CD14-positive monocyte (primary cell): ENCODE measurements around the gene PHC3. TPM values are rescaled to one million over a fixed set of nuclear protein-coding genes. Genes with fewer than 3 reads are reported as not detected.

Experiments used
- DNase-seq, 3 donors: peaks; one replicate each; pipeline ENCODE4 v3.0.0-alpha.2; 2011 to 2022
- H2AFZ ChIP-seq: 2 replicates; pipeline ENCODE4 v1.6.0; 2012; ENCODE audit warnings: mild to moderate bottlenecking, low read depth, low read length, inconsistent platforms; ENCODE audit not compliant: insufficient read depth, poor library complexity, severe bottlenecking
- H3K27ac ChIP-seq, 2 donors: 1 replicate in 1 of 2; 2 replicates in 1 of 2; pipeline ENCODE4 v1.5.1; 2012 to 2013; ENCODE audit warnings: low read length in 2 of 2, control low read depth in 1 of 2, inconsistent platforms in 1 of 2, low read depth in 1 of 2, mild to moderate bottlenecking in 1 of 2
- H3K27me3 ChIP-seq, 2 donors: one replicate each; pipeline versions ENCODE4 v1.6.0 to v1.6.1; 2011 to 2013; ENCODE audit warnings: low read length in 2 of 2; ENCODE audit not compliant: control insufficient read depth in 2 of 2, insufficient read depth in 2 of 2
- H3K36me3 ChIP-seq, 2 donors: replicated peaks in 1 of 2; 1 replicate in 1 of 2; 2 replicates in 1 of 2; pipeline versions ENCODE4 v1.5.1 to v1.6.1; 2012 to 2013; ENCODE audit warnings: low read length in 2 of 2, control low read depth in 1 of 2, inconsistent platforms in 1 of 2, mild to moderate bottlenecking in 1 of 2; ENCODE audit not compliant: insufficient read depth in 2 of 2, control insufficient read depth in 1 of 2
- H3K4me1 ChIP-seq, 2 donors: 1 replicate in 1 of 2; 2 replicates in 1 of 2; pipeline versions ENCODE4 v1.5.1 to v1.6.1; 2012 to 2013; ENCODE audit warnings: low read length in 2 of 2, control low read depth in 1 of 2, inconsistent platforms in 1 of 2, mild to moderate bottlenecking in 1 of 2, moderate library complexity in 1 of 2; ENCODE audit not compliant: insufficient read depth in 2 of 2, control insufficient read depth in 1 of 2
- H3K4me2 ChIP-seq: replicated peaks from 2 replicates; pipeline ENCODE3; 2012; ENCODE audit warnings: low read length, moderate library complexity, mild to moderate bottlenecking; ENCODE audit not compliant: poor library complexity, severe bottlenecking; ENCODE audit errors: extremely low read depth
- H3K4me3 ChIP-seq, 3 experiments: fragments of 200-600 bp in 1 of 3; sonication (generic) in 1 of 3; replicated peaks in 1 of 3; 1 replicate in 2 of 3; 2 replicates in 1 of 3; pipeline ENCODE4 v1.5.1; 2011 to 2013; ENCODE audit warnings: low read length in 3 of 3, mild to moderate bottlenecking in 3 of 3, control low read depth in 2 of 3, low read depth in 2 of 3, inconsistent platforms in 1 of 3, moderate library complexity in 1 of 3
- H3K79me2 ChIP-seq: 2 replicates; pipeline ENCODE4 v1.6.0; 2012; ENCODE audit warnings: mild to moderate bottlenecking, control low read depth, inconsistent platforms, low read length, moderate library complexity; ENCODE audit not compliant: insufficient read depth
- H3K9ac ChIP-seq: 2 replicates; pipeline ENCODE4 v1.6.0; 2017; ENCODE audit warnings: low read length, mild to moderate bottlenecking; ENCODE audit not compliant: insufficient read depth, poor library complexity, severe bottlenecking
- H3K9me3 ChIP-seq, 2 donors: replicated peaks in 1 of 2; 1 replicate in 1 of 2; 2 replicates in 1 of 2; pipeline versions ENCODE4 v1.5.1 to v1.6.1; 2012 to 2013; ENCODE audit warnings: low read length in 2 of 2, control low read depth in 1 of 2; ENCODE audit not compliant: control insufficient read depth in 1 of 2, insufficient read depth in 1 of 2
- H4K20me1 ChIP-seq: 2 replicates; pipeline ENCODE4 v1.6.0; 2012; ENCODE audit warnings: mild to moderate bottlenecking, low read length, control low read depth, moderate library complexity; ENCODE audit not compliant: insufficient read depth
- H3K27ac Mint-ChIP-seq, 7 donors: one replicate each; pipeline ENCODE4 v1.8.0; 2020; ENCODE audit warnings: mild to moderate bottlenecking in 7 of 7, mixed read lengths in 7 of 7, moderate library complexity in 6 of 7, inconsistent platforms in 2 of 7
- H3K27me3 Mint-ChIP-seq, 3 donors: one replicate each; pipeline ENCODE4 v1.8.0; 2021 to 2022; ENCODE audit warnings: low read depth in 3 of 3, mild to moderate bottlenecking in 3 of 3, mixed read lengths in 3 of 3, moderate library complexity in 3 of 3, inconsistent platforms in 1 of 3
- H3K36me3 Mint-ChIP-seq, 2 donors: one replicate each; pipeline ENCODE4 v1.8.0; 2020; ENCODE audit warnings: mixed read lengths in 2 of 2, inconsistent platforms in 1 of 2, mild to moderate bottlenecking in 1 of 2
- H3K4me1 Mint-ChIP-seq: one replicate; pipeline ENCODE4 v1.8.0; 2020; ENCODE audit warnings: mild to moderate bottlenecking, mixed read lengths
- H3K4me3 Mint-ChIP-seq, 2 donors: one replicate each; pipeline ENCODE4 v1.8.0; 2020; ENCODE audit warnings: mild to moderate bottlenecking in 2 of 2, mixed read lengths in 2 of 2, moderate library complexity in 1 of 2
- H3K9me3 Mint-ChIP-seq, 7 donors: one replicate each; pipeline ENCODE4 v1.8.0; 2020 to 2022; ENCODE audit warnings: mixed read lengths in 7 of 7, mild to moderate bottlenecking in 6 of 7, moderate library complexity in 6 of 7, inconsistent platforms in 2 of 7
- CTCF ChIP-seq: fragments of 200-600 bp; IDR thresholded peaks from one replicate; pipeline ENCODE4 v1.8.0; 2022; ENCODE audit warnings: antibody characterized with exemption, mild to moderate bottlenecking
- WGBS: methylation state at CpG from one replicate; pipeline ENCODE4 v1.1.5; 2013; ENCODE audit warnings: missing lambda C conversion rate; ENCODE audit not compliant: insufficient coverage; 5-methylcytosine and 5-hydroxymethylcytosine counted together
- intact Hi-C, 2 donors: fragments of 100-400 bp; cut with micrococcal nuclease; formaldehyde crosslinking; loops; one replicate each; pipeline versions ENCODE4 v1.15.0 to v1.15.1; 2023
- polyA plus RNA-seq, 3 donors: library from polyadenylated mRNA; depleted of rRNA in 1 of 3; unstranded in 2 of 3; stranded (reverse) in 1 of 3; fragments of 300-500 nt in 2 of 3; fragments of >200 nt in 1 of 3; fragmentation: Illumina TruSeq in 2 of 3; gene quantifications; 1 replicate in 2 of 3; 2 replicates in 1 of 3; pipeline ENCODE4 v1.2.3, GENCODE V29; 2012 to 2021

Gene PHC3
- polyA plus RNA-seq, 3 donors: 7.5 to 26.1 (median 12.6) TPM

GRCh38 chr3:170079536-170080165 is 101.9 kb downstream of the PHC3 start:
- no peak overlapping the region for H2AFZ ChIP-seq
- H3K4me1 ChIP-seq: no peaks in the 10 kb centered on the region
- peaks cover 4% of the 10 kb centered on the region for H3K79me2 ChIP-seq
- H3K4me3 ChIP-seq: no peak overlapping the region
- H3K4me2 ChIP-seq: no peak overlapping the region
- H4K20me1 ChIP-seq: no peaks in the 10 kb centered on the region
- H3K27ac ChIP-seq: no peak overlapping the region
- no peak for DNase-seq
- peaks cover 0 to 2% (median 0%) of the 10 kb centered on the region in 7 donors for H3K9me3 Mint-ChIP-seq
- no peak overlapping the region for H3K9ac ChIP-seq
- no peaks in the 10 kb centered on the region for H3K4me1 Mint-ChIP-seq
- H3K27me3 Mint-ChIP-seq: peaks cover 0 to 2% (median 0%) of the 10 kb centered on the region in 3 donors
- H3K27me3 ChIP-seq: no peaks in the 10 kb centered on the region
- no peak overlapping the region for H3K4me3 Mint-ChIP-seq
- intact Hi-C loops: no loop called here
- H3K36me3 Mint-ChIP-seq: peaks cover 39 to 64% of the 10 kb centered on the region in 2 donors
- H3K9me3 ChIP-seq: no peaks in the 10 kb centered on the region
- no peak for TF ChIP-seq CTCF
- H3K36me3 ChIP-seq: peaks cover 15 to 53% of the 10 kb centered on the region in 2 donors
- WGBS: 100% methylated on average over 2 of the region's 2 CpGs
- H3K27ac Mint-ChIP-seq: no peak overlapping the region

- intact Hi-C loops: no loop called here
- no peaks in the 10 kb centered on the region for H3K4me1 Mint-ChIP-seq
- no peaks in the 10 kb centered on the region for H3K4me1 ChIP-seq
- H2AFZ ChIP-seq: no peak overlapping the region
- H3K27ac Mint-ChIP-seq: peak overlapping the region in 1 of 7 donors; percentile 34
- no peak overlapping the region for H3K27ac ChIP-seq
- peaks cover 0 to 2% (median 0%) of the 10 kb centered on the region in 3 donors for H3K27me3 Mint-ChIP-seq
- H3K9ac ChIP-seq: no peak overlapping the region
- H4K20me1 ChIP-seq: no peaks in the 10 kb centered on the region
- no peak overlapping the region for H3K4me3 Mint-ChIP-seq
- no peaks in the 10 kb centered on the region for H3K9me3 ChIP-seq
- peaks cover 0 to 2% (median 0%) of the 10 kb centered on the region in 7 donors for H3K9me3 Mint-ChIP-seq
- no peak overlapping the region for H3K4me3 ChIP-seq
- peaks cover 4% of the 10 kb centered on the region for H3K79me2 ChIP-seq
- 100% methylated on average over 7 of the region's 13 CpGs for WGBS
- peaks cover 31 to 60% of the 10 kb centered on the region in 2 donors for H3K36me3 Mint-ChIP-seq
- H3K27me3 ChIP-seq: no peaks in the 10 kb centered on the region
- no peak for DNase-seq
- peaks cover 8 to 44% of the 10 kb centered on the region in 2 donors for H3K36me3 ChIP-seq
- H3K4me2 ChIP-seq: no peak overlapping the region
- no peak for TF ChIP-seq CTCF
These were observed 102.8 kb downstream of the PHC3 start for GRCh38 chr3:170078620-170079281.
